GM19023 (cell line): ENCODE measurements around the gene PARP16.
A peak's percentile ranks its signal among the peaks of the same experiment; 100 is the strongest.

Experiments used
- ATAC-seq: cut with Tn5 transposase; IDR thresholded peaks from one replicate; pipeline ENCODE4 v1.9.1; 2021; ENCODE audit warnings: mild to moderate bottlenecking, moderate library complexity; ENCODE audit not compliant: unreplicated experiment

PARP16 gene

GRCh38 chr15:65312400-65312916, 25.8 kb upstream of the PARP16 start:
- no peak for ATAC-seq

GRCh38 chr15:65311760-65312159, 25.1 kb upstream of the PARP16 start:
- no peak for ATAC-seq

GRCh38 chr15:65310431-65311137, 23.9 kb upstream of the PARP16 start:
- ATAC-seq: no peak

GRCh38 chr15:65309882-65310418, 23.3 kb upstream of the PARP16 start:
- ATAC-seq: no peak

- ATAC-seq: no peak
These were observed 21.3 kb upstream of the PARP16 start for GRCh38 chr15:65307978-65308377.

GRCh38 chr15:65306551-65306950, 19.9 kb upstream of the PARP16 start:
- no peak for ATAC-seq

- ATAC-seq: no peak
These were observed 19.1 kb upstream of the PARP16 start for GRCh38 chr15:65305776-65306175.

- no peak for ATAC-seq
These were observed 18.6 kb upstream of the PARP16 start for GRCh38 chr15:65305150-65305758.

- peak; percentile 52 for ATAC-seq
These were observed 17.9 kb upstream of the PARP16 start, which contains the start of gene RNU5B-1 for GRCh38 chr15:65304381-65305149. Gene RNU5B-1, plus strand, starts transcription at chr15:65304677.

- ATAC-seq: no peak
These were observed 17.2 kb upstream of the PARP16 start for GRCh38 chr15:65303687-65304380.

GRCh38 chr15:65302061-65302460, 15.4 kb upstream of the PARP16 start:
- ATAC-seq: no peak

- ATAC-seq: no peak
These were observed 14.3 kb upstream of the PARP16 start for GRCh38 chr15:65300924-65301441.

- ATAC-seq: no peak
These were observed 12.0 kb upstream of the PARP16 start for GRCh38 chr15:65298731-65299130.

- no peak for ATAC-seq
These were observed 6.3 kb upstream of the PARP16 start for GRCh38 chr15:65292938-65293518.

GRCh38 chr15:65290228-65290627, 3.5 kb upstream of the PARP16 start:
- no peak for ATAC-seq

- no peak for ATAC-seq
These were observed 2.7 kb upstream of the PARP16 start for GRCh38 chr15:65289261-65289854.

GRCh38 chr15:65287520-65287855, 805 bp upstream of the PARP16 start:
- ATAC-seq: no peak

- peak; percentile 35 for ATAC-seq
These were observed 497 bp downstream of the PARP16 start for GRCh38 chr15:65286069-65286703.

- ATAC-seq: no peak
These were observed 1.2 kb downstream of the PARP16 start for GRCh38 chr15:65285291-65286068.
